HG02678 (cell line): ENCODE data around the gene EVC.
"Not testable (repeated sequence)": the region's sequence is repeated elsewhere in the genome, so short reads cannot be mapped to it uniquely, and the experiment has no call there.

Experiments
- ATAC-seq: cut with Tn5 transposase; IDR thresholded peaks from one replicate; pipeline ENCODE4 v1.9.1; 2021; ENCODE audit warnings: mild to moderate bottlenecking, moderate library complexity; ENCODE audit not compliant: unreplicated experiment

The EVC gene

DNA sequence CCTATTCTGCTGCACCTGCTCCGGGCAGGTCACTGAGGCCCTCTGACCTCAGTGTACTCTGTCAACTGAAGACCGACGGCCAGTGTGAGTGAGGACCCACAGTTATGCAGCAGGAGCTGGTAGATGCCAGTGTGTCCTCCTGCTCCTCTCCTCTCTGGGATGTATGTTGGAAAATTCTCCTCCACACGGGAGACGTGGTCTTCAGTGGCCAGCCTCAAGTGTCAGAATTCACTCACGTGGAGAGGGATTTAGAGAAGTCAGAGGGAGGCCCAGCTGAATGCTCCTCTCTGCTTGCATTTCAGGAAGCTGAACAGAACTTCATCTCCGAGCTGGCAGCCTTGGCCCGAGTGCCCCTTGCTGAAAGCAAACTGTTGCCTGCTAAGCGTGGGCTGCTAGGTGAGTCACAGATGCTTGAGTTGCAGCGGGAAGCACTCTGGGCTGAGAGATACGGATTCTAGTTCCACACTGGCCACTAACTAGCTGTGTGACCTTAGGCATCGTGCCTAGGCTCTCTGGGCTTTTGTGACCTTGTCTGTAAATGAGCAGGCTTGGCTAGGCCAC is 98.3 kb downstream of the EVC start:
- ATAC-seq, result no peak

DNA sequence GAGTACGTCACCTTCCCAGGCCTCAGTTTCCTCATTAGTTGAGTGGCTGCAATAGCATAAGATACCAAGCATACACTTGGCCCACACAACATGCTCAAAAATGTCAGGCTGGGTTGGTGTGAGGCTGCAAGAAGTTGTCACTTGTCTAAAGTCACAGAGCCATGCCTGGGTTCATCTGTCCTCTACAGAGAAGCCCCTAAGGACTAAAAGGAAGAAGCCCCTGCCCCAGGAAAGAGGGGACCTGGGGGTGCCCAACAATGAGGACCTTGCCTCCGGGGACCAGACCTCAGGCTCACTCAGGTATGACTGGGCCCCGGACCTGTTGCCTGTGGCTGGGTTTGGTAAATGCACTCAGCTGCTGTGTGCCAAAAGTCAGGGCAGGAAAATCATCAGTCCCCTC is 99.2 kb downstream of the EVC start:
- no peak for ATAC-seq

DNA sequence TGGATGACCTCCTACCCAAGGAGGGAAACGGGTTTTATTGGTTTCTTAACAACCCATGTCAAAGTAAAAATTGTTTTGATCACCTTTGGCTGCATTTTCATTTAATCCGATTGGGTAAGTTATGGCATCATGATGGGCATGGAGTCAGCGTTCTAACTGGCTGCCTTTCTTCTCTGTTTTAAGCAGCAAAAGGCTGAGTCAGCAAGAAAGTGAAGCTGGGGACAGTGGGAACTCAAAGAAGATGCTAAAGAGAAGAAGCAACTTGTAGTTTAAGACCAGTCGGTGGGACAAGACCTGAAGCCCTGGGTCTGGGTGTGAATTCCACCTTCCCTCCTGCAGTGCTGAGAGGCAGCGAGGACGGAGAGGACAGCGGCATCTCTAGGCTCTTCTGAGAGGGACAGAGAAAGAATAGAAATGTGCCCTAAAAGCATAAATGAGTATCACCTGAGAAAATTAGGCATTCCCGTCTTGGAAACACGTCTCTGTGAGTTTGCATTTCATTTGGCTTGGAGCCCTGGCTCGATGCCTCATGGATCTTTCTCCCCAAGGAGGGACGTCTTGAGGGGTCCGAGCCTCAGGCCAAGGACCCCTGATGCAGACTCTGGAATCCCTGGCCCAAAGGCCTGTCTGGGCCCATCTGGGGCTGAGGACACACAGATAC is 99.9 kb downstream of the EVC start:
- no peak for ATAC-seq

DNA sequence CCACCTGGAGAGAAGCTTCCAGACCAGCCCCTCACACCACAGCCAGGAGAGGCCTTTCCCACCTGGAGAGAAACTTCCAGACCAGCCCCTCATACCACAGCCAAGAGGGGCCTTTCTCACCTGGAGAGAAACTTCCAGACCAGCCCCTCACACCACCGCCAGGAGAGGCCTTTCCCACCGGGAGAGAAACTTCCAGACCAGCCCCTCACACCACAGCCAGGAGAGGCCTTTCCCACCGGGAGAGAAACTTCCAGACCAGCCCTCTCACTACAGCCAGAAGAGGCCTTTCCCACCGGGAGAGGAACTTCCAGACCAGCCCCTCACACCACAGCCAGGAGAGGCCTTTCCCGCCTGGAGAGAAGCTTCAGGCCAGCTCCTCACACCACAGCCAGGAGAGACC is 101.1 kb downstream of the EVC start:
- ATAC-seq, result not testable (repeated sequence)

DNA sequence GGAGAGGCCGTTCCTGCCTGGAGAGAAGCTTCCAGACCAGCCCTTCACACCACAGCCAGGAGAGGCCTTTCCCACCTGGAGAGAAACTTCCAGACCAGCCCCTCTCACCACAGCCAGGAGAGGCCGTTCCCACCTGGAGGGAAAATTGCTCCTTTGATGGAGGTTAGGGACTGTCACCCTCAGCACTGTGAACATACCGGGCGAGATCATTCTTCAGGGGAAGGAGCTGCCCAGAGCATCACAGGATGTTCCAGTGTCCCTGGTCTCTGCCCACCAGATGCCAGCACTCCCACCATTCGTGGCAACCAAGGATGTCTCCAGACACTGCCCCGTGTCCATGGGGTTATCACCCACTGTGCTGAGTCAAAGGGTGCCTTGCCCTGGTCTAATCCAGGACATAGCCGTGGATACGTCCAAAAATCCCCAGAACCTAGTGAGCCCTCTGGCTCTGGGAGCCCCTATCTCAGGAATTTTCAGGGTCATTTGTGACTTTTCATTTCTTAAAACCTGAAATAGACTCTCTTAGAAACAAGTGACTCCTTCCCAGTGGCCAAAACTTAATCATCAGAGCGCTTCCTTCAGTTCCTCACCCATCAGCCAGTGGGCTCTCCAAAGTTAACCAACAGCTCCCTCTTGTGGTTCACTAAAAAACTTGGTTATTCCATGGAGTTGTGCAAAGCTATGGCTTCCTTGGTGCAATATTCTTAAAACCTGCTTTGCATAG is 101.7 kb downstream of the EVC start:
- ATAC-seq, result no peak

DNA sequence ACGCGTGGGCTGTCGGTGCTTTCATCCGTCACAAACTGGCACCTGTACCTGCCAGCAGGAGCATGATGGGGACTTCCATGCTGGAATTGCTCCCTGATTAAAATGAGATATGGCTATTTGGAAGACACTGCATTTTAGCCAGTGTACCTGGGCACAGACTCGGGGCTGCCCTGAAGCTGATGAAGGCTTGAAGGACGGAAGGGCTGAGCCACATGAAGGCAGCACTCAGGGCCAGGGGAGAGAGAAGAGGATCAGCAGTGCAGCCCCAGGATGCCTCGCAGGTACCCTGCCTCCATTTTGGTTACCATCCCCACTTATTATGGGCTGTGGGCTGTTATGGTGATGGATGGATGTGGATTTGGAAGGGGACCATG is 102.9 kb downstream of the EVC start:
- ATAC-seq, result no peak

DNA sequence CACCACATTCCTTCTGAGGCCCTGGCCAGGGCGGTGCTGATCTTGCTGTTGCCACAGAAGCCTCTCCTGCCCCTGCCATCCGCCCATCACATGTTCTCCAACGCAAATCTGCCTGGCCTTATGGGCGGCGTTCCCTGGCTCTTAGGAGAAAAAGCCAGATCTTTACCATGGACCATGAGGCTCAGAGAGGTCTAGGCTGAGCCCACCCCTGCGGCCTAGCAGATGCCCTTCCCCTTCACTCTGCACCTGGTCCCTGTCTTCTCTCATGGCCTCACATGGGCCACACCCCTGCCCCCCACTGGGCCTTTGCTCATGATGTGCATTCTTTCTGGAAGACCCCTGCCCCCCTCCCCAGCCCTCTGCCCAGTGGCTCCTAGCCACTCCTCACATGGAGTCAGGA is 103.4 kb downstream of the EVC start:
- no peak for ATAC-seq

DNA sequence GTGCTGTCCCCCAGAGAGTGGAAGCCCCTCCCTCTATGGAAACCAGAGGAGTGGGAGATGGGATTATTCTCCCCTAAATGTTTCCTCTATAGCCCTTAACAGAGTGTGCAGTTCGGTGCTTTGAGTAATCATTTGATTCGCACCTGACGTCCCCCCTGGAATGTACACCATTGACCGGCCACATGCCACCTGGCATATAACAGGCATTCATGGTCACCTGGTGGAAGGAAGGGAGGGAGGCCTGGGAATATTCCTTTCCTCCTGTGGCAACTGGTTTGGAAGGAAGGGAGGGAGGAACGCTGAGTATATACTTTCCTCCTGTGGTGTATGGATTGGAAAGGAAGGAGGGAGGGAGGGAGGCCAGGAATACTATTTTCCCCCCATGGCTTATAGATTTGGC is 104.6 kb downstream of the EVC start:
- ATAC-seq, result no peak

DNA sequence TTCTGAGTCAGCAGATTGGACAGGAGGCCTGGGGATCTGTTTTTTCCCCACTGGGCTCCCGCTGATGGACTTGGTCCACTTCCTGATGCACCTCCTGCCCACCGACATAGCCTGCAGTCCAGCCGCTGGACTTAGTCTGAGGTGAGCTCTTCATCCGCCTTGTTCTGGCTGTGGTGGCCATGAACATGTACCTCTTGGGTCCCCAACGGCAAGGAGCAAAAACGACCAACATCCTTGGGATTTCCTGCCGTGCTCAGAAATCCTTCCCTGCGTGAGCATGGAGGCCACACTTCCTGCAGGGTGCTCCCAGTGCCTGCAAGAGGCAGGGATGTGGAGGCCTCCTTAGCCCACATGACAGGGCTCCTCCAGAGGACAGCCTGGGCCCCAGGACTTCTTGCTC is 105.1 kb downstream of the EVC start:
- ATAC-seq, result no peak

DNA sequence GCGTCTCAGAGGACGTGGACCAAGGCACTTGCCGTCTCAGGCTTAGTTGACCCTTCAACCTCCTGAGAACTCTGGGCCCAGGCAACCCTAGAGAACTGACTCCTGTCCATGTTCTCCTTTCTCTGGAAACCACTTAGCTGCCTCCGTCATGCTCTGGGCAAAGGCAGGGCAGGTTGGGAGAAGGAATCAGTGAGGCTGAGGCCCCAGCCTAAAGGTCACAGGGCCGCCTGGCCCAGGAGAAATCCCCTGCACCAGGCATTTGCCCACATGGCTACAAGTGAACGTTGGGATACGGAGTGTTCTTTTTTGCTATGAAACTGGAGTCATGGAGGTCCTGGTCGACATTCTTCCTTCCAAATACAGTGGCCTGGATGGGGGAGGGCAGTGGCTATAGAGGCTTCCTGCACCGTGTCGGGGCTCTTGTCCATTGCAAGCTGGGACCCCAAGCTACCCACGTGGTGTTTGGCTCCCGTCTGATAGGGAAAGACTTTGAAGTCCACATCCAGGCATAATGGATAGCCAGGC is 105.9 kb downstream of the EVC start:
- ATAC-seq, result no peak

DNA sequence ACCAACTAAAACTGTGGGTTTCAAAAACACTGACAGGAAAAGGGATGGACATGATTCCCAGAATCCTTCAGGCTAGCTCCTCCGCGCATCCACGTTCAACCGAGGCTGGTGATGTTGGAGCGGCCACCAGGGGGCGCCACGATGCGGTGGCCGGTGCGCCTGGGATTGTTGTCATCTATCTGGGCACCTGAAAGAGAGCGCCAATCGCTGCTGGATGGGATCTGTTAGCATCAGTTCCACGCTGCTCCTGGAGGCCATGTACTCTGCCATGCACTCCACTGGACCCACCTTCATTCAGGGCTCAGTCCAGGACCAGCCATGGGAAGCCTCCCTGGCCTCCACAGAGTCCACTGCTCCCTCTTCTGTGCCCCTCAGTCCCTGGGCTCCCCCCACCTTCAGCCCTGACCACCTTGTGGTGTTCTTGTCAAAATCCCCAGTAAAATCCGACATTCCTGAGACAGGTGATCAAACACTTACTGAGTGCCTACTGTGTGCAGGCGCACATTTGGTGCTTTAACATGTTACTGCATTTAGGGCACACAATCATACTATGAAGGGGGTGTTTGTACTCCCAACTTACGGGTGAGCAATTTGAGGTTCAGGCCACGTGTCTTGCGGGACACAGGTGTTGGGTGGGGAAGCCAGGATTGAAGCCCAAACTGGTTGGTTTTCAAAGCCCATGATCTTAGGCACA is 110.8 kb downstream of the EVC start:
- ATAC-seq, result no peak

DNA sequence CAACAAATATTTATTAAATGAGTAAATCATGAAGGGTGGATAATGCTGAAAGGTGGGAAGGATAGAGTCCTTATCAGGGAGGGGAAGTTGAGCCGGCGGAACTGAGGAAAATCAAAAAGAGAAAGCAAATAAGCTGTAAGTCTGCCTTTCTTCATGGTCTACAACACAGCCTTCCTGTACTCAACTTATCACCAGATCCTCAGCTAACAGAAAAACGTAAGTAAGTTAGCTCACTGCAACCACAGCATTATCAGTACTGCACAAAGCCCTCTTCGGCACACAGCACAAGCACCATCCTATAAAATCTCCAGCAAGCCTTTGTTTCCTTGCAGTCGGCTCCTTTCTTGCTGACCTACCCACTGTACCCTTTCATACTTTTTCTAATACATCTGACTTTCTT is 111.6 kb downstream of the EVC start:
- ATAC-seq, result no peak

DNA sequence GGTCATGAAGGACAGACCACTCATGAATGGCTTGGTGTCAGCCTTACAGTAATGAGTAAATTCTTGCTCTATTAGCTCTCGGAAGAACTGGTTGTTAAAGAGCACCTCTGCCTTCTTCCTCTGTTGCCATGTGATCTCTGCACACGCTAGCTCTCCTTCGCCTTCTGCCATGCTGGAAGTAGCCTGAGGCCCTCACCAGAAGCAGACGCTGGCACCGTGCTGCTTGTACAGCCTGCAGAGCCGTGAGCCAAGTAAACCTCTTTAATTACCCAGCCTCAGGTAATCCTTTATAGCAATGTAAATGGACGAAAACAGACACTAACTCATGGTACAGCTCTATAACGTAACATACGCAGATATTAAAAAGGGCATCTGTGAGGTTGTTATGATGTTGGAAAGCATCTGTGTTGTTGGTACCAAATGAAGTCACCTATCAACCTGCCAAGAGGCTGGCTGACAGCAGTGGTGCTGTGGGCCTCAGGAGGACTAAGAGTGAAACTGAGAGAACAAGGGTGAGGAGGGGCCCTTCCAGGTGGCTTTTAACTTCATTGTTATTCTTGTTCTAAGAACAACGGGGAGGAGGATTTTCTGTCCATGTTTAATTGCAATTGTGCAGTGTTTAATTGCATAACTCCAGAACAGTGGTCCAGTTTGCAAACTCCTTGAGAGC is 112.7 kb downstream of the EVC start:
- ATAC-seq, result no peak

DNA sequence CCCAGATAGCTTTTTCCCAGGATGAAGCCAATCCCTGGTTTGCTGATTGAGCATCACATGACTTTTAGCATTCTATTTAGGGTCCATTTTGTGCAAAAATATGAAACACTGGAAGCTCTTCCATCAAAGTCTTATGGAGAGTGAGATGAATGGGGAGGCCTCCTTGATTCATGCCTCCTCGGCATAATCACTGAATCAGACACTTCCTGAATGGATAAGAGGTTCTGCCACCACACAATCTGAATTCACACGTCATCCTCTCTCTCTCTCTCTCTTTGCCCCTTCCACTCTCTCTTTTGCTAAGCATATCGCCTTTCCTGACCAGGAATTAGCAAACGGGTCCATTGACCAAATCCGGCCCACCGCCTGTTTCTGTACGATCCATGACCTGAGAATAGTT is 113.2 kb downstream of the EVC start:
- no peak for ATAC-seq

DNA sequence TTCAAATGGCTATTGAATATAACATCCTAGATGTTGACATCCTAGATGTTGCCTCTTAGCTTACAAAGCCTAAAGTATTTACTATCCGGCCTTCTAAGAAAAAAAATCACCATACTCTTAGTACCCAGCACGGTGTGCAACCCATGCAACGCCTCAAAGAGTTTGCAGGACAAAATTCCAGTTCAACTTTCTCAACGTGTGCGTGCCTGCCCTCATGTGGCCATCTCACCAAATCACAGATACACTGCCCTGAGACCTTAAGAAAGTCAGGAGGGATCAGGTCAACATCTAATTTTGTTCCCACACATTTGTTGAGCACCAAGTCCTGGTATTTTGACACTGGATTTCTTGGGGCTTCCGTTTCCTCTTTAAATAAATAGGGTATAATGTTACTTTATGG is 113.6 kb downstream of the EVC start:
- ATAC-seq, result no peak

DNA sequence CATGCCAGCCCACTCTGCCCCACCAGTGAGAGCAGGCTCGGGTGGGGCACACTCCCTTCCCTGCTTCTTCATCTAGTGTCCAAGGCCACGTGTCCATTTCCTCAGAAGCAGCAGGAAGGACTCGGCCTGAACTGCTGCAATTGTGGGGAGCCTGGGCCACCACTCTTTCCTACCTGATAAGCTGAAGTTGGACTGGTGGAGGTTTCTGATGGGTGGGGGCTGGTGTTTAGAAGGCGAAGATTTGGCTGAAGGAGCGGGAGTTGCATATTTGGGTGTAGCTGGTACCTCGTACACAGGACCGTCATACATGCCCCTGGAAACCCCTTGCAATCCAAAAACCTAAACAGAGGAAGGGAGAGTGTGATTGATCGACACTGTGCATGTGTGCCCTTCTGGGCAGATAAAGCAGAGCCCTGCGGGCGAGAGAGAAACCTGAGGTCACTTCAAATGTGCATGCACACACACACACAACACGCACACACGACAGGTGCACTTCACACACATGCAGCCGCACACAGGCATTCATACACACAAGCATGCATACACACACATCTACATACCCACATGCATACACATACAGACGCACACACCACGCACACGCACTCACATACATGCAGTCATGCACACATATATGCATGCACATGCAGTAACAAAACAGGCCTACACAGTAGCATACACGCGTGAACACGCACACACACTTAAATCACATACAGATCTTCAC is 114.5 kb downstream of the EVC start:
- no peak for ATAC-seq

DNA sequence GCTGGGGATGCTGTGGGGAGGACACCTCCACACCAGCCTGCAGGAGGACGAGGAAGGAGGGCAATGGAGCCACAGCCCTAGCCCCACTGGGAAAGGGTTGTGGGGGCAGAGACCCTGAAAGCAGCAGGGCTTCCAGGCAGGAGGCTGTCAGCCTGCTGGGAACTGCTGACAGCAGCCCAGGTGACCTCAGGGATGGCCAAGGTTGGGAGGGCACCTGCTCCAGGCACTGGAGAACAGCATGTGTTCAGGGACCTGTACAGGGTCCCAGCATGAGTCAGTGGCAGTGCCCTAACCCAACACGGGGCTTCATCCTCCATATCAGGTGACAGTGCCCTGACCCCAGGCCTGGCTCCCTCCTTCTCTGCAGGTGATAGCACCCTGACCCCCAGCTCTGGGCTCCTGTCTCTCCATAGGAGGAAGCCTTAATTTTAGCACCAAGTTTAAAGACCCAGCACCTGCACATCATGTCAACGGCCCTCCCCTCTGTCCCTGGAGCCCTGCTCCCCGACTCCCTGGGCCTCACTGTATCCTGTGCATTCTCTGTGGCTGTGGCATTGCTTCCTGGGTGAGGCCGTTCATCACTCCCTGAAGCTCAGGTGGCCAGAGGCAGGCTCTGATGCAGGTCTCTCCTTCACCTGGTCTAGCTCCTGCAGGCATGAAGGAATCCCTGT is 115.6 kb downstream of the EVC start:
- no peak for ATAC-seq

DNA sequence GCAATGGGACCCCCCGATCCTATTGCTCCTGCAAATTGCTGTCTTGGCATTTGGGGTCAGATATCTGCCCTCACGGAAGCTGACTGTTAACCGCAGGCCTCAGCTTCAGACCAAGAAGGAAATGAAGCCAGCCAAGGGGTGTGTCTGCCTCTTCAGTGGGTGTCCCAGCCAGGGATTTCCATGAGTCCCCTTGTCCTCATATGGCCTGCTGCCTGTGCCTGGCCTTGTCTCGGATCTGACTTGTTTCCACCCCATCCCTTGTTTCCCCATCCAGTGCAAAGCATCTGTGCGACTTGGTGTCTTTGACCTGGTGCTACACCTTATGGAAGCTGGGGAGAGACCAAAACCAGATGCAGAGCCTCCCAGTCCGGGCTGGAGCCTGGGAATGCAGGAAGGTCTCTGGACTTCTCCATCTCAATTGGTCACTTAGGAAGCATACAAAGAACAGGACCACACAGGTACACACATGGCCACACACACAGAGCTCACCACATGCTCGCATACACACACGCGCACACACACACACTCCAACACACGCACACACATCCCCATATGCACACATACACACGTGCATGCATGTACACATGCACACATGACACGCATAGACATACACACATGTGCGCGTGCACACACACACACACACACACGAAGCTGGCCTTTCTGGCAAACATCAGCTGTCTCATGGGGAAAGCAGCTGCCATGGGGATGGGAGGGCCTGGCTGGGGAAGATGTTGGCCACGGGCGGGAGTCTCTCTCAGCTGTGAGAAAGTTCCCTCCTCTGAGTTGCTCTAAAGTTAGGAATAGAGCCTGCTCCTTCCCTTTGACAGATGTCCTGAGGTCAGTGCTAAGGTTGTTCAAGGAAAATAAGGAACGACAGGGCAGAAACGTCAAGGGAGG is 116.4 kb downstream of the EVC start:
- no peak for ATAC-seq

DNA sequence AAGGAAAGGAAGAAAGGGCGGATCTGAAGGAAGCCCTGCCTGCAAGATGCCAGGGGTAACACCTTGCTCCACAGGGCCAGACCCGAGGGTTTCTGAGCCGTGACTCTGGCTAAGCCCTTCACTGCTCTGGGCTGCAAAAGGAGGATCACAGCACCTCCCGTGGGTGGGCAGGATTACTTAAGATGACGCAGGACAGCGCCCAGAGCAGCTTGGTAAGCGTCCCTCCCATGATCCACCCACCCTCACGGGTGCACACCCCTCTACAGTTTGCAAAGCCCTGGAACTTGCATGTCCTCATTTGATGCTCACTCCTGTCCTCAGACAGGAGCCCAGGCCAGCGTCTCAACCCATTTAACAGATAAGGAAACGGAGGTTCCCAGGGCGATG is 117.0 kb downstream of the EVC start:
- no peak for ATAC-seq
